Smooth muscle cell of bladder (primary cell): ENCODE results near the gene ANKS1A. TPM values are rescaled to one million over a fixed set of nuclear protein-coding genes. Genes with fewer than 3 reads are reported as not detected.

ENCODE experiments used
- total RNA-seq: library from RNA; depleted of rRNA; stranded (reverse); fragments of >200 nt; gene quantifications from 2 replicates; pipeline ENCODE4 v1.2.3, GENCODE V29; 2014

ANKS1A gene, protein sequence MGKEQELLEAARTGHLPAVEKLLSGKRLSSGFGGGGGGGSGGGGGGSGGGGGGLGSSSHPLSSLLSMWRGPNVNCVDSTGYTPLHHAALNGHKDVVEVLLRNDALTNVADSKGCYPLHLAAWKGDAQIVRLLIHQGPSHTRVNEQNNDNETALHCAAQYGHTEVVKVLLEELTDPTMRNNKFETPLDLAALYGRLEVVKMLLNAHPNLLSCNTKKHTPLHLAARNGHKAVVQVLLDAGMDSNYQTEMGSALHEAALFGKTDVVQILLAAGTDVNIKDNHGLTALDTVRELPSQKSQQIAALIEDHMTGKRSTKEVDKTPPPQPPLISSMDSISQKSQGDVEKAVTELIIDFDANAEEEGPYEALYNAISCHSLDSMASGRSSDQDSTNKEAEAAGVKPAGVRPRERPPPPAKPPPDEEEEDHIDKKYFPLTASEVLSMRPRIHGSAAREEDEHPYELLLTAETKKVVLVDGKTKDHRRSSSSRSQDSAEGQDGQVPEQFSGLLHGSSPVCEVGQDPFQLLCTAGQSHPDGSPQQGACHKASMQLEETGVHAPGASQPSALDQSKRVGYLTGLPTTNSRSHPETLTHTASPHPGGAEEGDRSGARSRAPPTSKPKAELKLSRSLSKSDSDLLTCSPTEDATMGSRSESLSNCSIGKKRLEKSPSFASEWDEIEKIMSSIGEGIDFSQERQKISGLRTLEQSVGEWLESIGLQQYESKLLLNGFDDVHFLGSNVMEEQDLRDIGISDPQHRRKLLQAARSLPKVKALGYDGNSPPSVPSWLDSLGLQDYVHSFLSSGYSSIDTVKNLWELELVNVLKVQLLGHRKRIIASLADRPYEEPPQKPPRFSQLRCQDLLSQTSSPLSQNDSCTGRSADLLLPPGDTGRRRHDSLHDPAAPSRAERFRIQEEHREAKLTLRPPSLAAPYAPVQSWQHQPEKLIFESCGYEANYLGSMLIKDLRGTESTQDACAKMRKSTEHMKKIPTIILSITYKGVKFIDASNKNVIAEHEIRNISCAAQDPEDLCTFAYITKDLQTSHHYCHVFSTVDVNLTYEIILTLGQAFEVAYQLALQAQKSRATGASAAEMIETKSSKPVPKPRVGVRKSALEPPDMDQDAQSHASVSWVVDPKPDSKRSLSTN
- total RNA-seq, result 4.8 and 6.1 TPM in 2 replicates

GRCh38 chr6:34888874-34889555 lies at the start of gene ANKS1A:
ANKS1A (plus strand) TSS chr6:34889255; CDS start chr6:34889403, 148 bp downstream.

GRCh38 chr6:34887753-34888513 lies 1.1 kb upstream of the ANKS1A start, which contains the start of gene TAF11:
TAF11 (minus strand) TSS chr6:34888042; CDS start chr6:34887957, 85 bp downstream.

Other genes with a start within 250 kb of the ANKS1A start
- 28.9 and 37.9 TPM in 2 replicates for gene ILRUN, start 192.5 kb upstream of the ANKS1A start, total RNA-seq
- 45.6 and 51.5 TPM in 2 replicates for gene SNRPC, start 131.8 kb upstream of the ANKS1A start, total RNA-seq
- gene BLTP3A, start 97.2 kb upstream of the ANKS1A start, total RNA-seq, result 3.6 and 5.7 TPM in 2 replicates
- 13.2 and 14.2 TPM in 2 replicates for gene TAF11, start 1.2 kb upstream of the ANKS1A start, total RNA-seq